ENCODE results near the gene DHX34. TPM values are rescaled to one million over a fixed set of nuclear protein-coding genes. Genes with fewer than 3 reads are reported as not detected.

The DHX34 gene
- total RNA-seq, 1 donor from 2014 or later: 32.4 TPM

DNA sequence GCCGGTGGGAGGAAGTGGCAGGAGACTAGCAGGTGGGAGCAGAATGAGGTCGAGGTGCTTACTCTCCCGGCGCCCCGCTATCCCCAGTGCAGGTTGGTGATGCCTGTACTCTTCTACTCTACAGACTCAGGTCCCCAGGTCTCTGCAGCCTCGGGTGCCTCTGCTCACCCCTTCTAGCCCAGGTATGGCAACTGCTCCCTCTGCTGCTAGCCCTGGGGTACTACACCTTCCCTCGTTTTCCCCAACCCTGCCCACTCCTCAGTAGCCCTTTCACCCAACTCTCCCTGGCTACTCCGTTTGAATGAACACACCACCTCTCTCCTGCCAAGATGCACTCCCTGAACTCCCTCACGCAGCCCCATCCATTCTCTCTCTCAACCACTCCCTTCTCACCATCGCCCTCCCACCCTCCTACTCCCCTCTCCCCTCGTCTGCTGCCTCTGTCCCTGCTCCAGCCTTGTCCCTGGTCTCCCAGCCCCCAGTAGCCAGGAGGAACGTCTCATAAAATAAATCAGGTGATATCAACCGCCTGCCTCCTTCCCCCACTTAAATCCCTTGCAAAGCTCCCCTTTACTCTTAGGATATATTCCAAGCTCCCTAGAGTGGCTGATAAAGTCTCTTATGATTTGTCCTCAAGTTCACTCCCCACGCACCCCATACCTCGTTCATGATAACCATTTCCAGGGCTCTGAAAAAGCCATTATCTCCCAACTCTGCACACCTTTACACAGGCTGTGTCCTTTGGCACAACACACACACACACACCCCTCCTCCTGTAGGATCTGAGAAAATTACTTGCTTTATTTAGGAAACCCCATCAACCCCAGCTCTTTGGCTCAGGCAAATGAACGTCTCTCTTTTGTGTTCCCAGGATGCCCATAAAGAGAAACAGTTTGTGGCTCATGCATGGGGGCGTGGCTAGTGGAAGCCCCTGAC lies 78.4 kb downstream of the DHX34 start:
- DNase-seq (ENCODE audit: low read depth, low spot score): peak; percentile 88
- H3K36me3 Mint-ChIP-seq (ENCODE audit: low read depth): no peaks in the 10 kb centered on the region
- H3K9me3 Mint-ChIP-seq: no peaks in the 10 kb centered on the region
- H3K4me1 Mint-ChIP-seq: peaks cover 11% of the 10 kb centered on the region
- TF ChIP-seq, protein P1, sequence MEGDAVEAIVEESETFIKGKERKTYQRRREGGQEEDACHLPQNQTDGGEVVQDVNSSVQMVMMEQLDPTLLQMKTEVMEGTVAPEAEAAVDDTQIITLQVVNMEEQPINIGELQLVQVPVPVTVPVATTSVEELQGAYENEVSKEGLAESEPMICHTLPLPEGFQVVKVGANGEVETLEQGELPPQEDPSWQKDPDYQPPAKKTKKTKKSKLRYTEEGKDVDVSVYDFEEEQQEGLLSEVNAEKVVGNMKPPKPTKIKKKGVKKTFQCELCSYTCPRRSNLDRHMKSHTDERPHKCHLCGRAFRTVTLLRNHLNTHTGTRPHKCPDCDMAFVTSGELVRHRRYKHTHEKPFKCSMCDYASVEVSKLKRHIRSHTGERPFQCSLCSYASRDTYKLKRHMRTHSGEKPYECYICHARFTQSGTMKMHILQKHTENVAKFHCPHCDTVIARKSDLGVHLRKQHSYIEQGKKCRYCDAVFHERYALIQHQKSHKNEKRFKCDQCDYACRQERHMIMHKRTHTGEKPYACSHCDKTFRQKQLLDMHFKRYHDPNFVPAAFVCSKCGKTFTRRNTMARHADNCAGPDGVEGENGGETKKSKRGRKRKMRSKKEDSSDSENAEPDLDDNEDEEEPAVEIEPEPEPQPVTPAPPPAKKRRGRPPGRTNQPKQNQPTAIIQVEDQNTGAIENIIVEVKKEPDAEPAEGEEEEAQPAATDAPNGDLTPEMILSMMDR (conservative IDR thresholded peaks at IDR 0.05): peak; percentile 91
- H3K27ac Mint-ChIP-seq (ENCODE audit: unreplicated experiment): no peak overlapping the region
- peaks cover 22% of the 10 kb centered on the region for H3K27me3 Mint-ChIP-seq (ENCODE audit: low read depth)
- H3K4me3 Mint-ChIP-seq: no peak overlapping the region

DNA sequence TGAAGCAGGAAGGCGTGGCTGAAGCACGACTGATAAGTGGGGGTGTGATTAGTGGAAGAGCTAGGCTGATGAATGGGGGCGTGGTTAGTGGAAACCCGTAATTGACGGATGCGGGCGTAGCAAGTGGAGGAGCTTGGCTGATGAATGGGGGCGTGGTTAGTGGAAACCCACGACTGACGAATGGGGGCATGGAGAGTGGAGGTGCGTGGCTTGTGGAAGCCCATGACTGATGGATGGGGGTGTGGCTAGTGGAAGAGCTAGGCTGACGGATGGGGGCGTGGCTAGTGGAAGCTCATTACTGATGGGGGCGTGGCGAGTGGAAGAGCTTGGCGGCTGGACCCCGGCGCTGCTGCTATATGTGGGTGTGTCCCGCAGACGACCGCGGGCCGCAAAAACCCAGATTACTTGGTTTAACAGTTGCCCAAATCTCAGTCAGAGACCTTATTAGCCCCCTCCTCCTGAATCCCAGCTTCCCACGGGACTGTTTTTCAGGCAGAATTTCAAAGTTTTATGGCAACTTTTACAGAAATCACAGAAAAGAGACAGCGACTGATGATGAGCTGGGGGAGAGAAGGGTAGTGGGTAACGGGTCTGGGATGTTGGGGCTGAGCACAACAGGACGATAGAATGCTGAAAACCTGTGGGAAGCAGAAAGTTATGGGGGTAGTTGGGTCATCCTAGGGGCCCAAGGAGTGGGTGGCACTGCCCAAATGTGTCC lies 79.2 kb downstream of the DHX34 start:
- Mint-ChIP-seq H3K27me3 (ENCODE audit: low read depth) (peaks cover 17% of the 10 kb centered on the region), H3K9me3 (no peaks in the 10 kb centered on the region)

DNA sequence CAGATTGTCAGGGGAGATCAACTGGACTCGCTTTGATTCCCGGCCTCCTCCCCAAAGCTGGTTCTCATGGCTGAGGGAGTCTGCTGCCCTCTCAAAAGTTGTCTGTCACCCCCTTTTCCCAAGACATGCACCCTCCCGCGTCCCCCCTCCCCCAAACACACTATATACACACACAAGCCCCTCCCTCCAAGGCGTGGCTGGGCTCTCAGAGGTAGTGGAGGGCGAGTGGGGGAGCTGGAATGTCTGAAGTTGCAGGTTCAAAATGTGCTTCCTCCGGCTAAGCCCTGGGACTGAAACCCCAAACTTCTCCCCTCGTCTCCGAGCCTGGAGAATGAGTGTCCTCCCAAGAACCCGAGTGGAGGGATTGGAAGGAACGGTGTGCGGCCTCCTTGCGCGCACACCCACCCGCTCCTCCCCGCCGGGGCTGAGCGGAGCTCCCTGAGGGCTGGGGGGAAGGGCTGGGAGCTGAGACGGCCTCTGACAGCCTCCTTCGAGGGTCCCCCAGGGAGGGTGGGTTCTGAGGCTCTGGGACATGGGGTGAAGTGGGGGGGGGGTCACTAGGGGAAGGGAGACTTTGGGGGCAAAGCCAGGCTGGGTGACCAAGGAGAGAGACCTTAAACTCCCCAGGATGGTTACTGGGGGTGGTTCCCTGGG lies 80.2 kb downstream of the DHX34 start:
- Mint-ChIP-seq H3K9me3 (no peaks in the 10 kb centered on the region), H3K4me3 (no peak overlapping the region), H3K27me3 (ENCODE audit: low read depth) (peaks cover 18% of the 10 kb centered on the region), H3K27ac (ENCODE audit: unreplicated experiment) (no peak overlapping the region), H3K4me1 (no peaks in the 10 kb centered on the region), H3K36me3 (ENCODE audit: low read depth) (no peaks in the 10 kb centered on the region)
- TF ChIP-seq, protein P1 (conservative IDR thresholded peaks at IDR 0.05): no peak
- no peak for DNase-seq (ENCODE audit: low read depth, low spot score)

More for the DNA sequence above, 79.2 kb downstream of the DHX34 start:
- peaks cover 2% of the 10 kb centered on the region for H3K4me1 Mint-ChIP-seq
- H3K27ac Mint-ChIP-seq (ENCODE audit: unreplicated experiment): no peak overlapping the region
- TF ChIP-seq, protein P1 (conservative IDR thresholded peaks at IDR 0.05): no peak
- DNase-seq (ENCODE audit: low read depth, low spot score): peak; percentile 94
- H3K4me3 Mint-ChIP-seq: no peak overlapping the region
- H3K36me3 Mint-ChIP-seq (ENCODE audit: low read depth): no peaks in the 10 kb centered on the region

DNA sequence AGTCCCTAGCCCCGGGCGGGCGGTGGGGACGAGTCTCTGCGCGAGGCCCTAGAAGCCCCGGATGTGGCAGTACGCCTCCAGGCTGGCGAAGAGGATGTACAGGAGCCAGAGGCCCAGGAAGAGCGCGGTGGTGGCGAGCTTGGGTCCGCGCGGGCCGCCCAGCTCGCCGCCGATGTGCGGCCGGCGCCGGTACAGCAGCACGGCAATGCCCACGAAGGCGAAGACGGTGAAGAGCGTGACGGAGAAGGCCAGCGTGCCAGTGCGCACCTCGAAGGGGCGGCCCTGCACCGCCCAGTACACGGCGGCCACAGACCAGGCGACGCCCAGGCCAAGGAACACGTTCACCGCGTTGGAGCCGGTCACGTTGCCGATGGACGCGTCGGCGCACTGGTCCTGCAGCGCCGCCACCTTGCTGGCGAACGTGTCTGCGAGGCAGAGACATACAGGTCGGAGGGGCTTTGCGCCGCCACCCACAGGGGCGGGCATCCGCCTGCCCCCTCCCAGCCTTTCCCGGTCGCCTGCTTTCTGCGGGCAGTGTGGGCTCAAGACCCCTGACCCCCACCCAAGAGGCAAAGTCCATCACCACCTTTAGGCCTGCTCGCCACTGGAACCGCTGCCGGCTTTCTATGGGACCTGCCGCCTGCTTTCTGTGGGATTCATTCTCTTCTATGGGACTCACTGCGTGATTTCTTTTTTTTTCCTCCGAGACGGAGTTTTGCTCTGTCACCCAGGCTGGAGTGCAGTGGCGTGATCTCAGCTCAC lies 81.1 kb downstream of the DHX34 start:
- TF ChIP-seq, protein P1 (conservative IDR thresholded peaks at IDR 0.05): peak; percentile 46
- Mint-ChIP-seq H3K4me3 (no peak overlapping the region), H3K27ac (ENCODE audit: unreplicated experiment) (no peak overlapping the region), H3K36me3 (ENCODE audit: low read depth) (no peaks in the 10 kb centered on the region), H3K4me1 (no peaks in the 10 kb centered on the region), H3K27me3 (ENCODE audit: low read depth) (peaks cover 21% of the 10 kb centered on the region), H3K9me3 (no peaks in the 10 kb centered on the region)
- DNase-seq (ENCODE audit: low read depth, low spot score): no peak

DNA sequence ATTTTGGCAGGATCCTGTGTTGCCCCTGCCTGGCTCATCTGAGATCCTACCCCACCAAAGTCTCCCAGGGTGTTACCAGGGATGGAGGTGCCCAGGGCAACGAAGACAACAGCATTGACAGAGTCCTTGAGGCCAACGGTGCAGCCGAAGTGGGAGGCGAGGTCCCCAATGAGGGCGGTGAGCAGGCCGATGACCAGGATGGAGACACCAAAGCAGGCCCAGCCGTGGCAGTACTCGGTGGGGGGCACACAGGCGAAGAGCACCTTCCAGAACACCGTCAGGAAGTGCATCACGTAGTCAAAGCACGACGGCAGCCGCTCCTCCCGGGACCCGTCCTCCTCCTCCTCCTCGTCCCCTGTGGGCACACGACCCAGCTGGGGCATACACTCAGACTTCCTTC lies 83.0 kb downstream of the DHX34 start:
- Mint-ChIP-seq H3K27ac (ENCODE audit: unreplicated experiment) (no peak overlapping the region), H3K4me1 (peaks cover 8% of the 10 kb centered on the region), H3K27me3 (ENCODE audit: low read depth) (peaks cover 28% of the 10 kb centered on the region), H3K9me3 (no peaks in the 10 kb centered on the region), H3K36me3 (ENCODE audit: low read depth) (no peaks in the 10 kb centered on the region), H3K4me3 (no peak overlapping the region)
- DNase-seq (ENCODE audit: low read depth, low spot score): no peak
- TF ChIP-seq, protein P1 (conservative IDR thresholded peaks at IDR 0.05): no peak
